SK-N-SH (cell line): ENCODE results near the gene PTPRK. TPM values are rescaled to one million over a fixed set of nuclear protein-coding genes. Genes with fewer than 3 reads are reported as not detected.

Experiments used
- CTCF ChIA-PET: fragments of 300-600, 350-600 bp; formaldehyde crosslinking; extraction: SDS; loops from one replicate; lab custom pipeline; 2021; lab: Yijun Ruan, JAX
- POLR2A ChIA-PET: fragments of 350-600 bp; sonication (Branson Sonifier 250); formaldehyde crosslinking; extraction: SDS; loops from one replicate; lab custom pipeline; 2020; ENCODE audit warnings: antibody characterized with exemption, inconsistent platforms; lab: Yijun Ruan, JAX
- DNase-seq: peaks from one replicate; pipeline ENCODE4 v3.0.0; 2012
- H2AFZ ChIP-seq: fragments of 200-600 bp; sonication (generic); 2 replicates; pipeline ENCODE4 v1.8.1; 2016; ENCODE audit warnings: antibody characterized with exemption, mild to moderate bottlenecking, low read depth
- H3F3A ChIP-seq: fragments of 200-600 bp; sonication (generic); replicated peaks from 2 replicates; pipeline ENCODE3; 2016; ENCODE audit warnings: antibody characterized with exemption, mild to moderate bottlenecking; ENCODE audit not compliant: insufficient read depth
- H3K27ac ChIP-seq, 2 experiments: fragments of 200-500 bp in 1 of 2; fragments of 200-600 bp in 1 of 2; sonication (Bioruptor generic) in 1 of 2; sonication (generic), shearing (Covaris generic) in 1 of 2; 2 replicates each; pipeline versions ENCODE4 v1.5.1 to v1.6.1; 2014 to 2016; ENCODE audit warnings: low read depth in 2 of 2, inconsistent platforms in 1 of 2, low read length in 1 of 2, mild to moderate bottlenecking in 1 of 2, mixed read lengths in 1 of 2
- H3K27me3 ChIP-seq: fragments of 200-600 bp; sonication (generic), shearing (Covaris generic); 2 replicates; pipeline ENCODE4 v1.6.1; 2016; ENCODE audit warnings: mixed run types; ENCODE audit not compliant: insufficient read depth
- H3K36me3 ChIP-seq, 2 experiments: fragments of 200-500 bp in 1 of 2; fragments of 200-600 bp in 1 of 2; sonication (Bioruptor generic) in 1 of 2; sonication (generic) in 1 of 2; replicated peaks in 1 of 2; 2 replicates each; pipeline versions ENCODE3 to v1.5.1; 2014 to 2016; ENCODE audit warnings: low read length in 1 of 2, mild to moderate bottlenecking in 1 of 2; ENCODE audit not compliant: insufficient read depth in 2 of 2, control insufficient read depth in 1 of 2
- H3K4me1 ChIP-seq, 2 experiments: fragments of 200-500 bp in 1 of 2; fragments of 200-600 bp in 1 of 2; sonication (Bioruptor generic) in 1 of 2; sonication (generic), shearing (Covaris generic) in 1 of 2; 2 replicates each; pipeline versions ENCODE4 v1.5.1 to v1.6.1; 2014 to 2016; ENCODE audit warnings: low read depth in 1 of 2, low read length in 1 of 2, mixed run types in 1 of 2; ENCODE audit not compliant: insufficient read depth in 2 of 2, control insufficient read depth in 1 of 2
- H3K4me2 ChIP-seq: fragments of 200-600 bp; sonication (generic), shearing (Covaris generic); 2 replicates; pipeline ENCODE4 v1.6.1; 2017; ENCODE audit warnings: mixed run types
- H3K4me3 ChIP-seq, 2 experiments: fragments of 200-500 bp in 1 of 2; fragments of 200-600 bp in 1 of 2; sonication (Bioruptor generic) in 1 of 2; sonication (generic), shearing (Covaris generic) in 1 of 2; 2 replicates each; pipeline versions ENCODE4 v1.5.1 to v1.8.1; 2014 to 2016; ENCODE audit warnings: low read depth in 2 of 2, inconsistent platforms in 1 of 2, low read length in 1 of 2, mild to moderate bottlenecking in 1 of 2, mixed read lengths in 1 of 2, moderate library complexity in 1 of 2
- H3K79me2 ChIP-seq: fragments of 200-600 bp; sonication (generic); 2 replicates; pipeline ENCODE4 v1.8.1; 2017; ENCODE audit warnings: mild to moderate bottlenecking; ENCODE audit not compliant: insufficient read depth
- H3K9ac ChIP-seq: fragments of 200-600 bp; sonication (generic); 2 replicates; pipeline ENCODE4 v1.6.1; 2017; ENCODE audit warnings: mixed run types
- H3K9me2 ChIP-seq: fragments of 200-600 bp; sonication (generic); 2 replicates; pipeline ENCODE4 v1.6.1; 2017; ENCODE audit warnings: mixed run types
- H3K9me3 ChIP-seq: fragments of 200-600 bp; sonication (generic); 2 replicates; pipeline ENCODE4 v1.6.1; 2017; ENCODE audit warnings: mixed run types, mild to moderate bottlenecking, moderate library complexity
- H4K20me1 ChIP-seq: fragments of 200-600 bp; sonication (generic); 2 replicates; pipeline ENCODE4 v1.6.1; 2017; ENCODE audit warnings: mild to moderate bottlenecking, mixed run types; ENCODE audit not compliant: insufficient read depth
- CHD2 ChIP-seq: fragments of 150-350 bp; IDR thresholded peaks from 2 replicates; pipeline ENCODE4 v1.6.1; 2018; ENCODE audit warnings: low read length; ENCODE audit not compliant: partially characterized antibody
- EP300 ChIP-seq, 2 experiments: IDR thresholded peaks; 2 replicates each; pipeline versions ENCODE4 v1.4.0 to v1.6.1; 2012; ENCODE audit warnings: borderline replicate concordance in 1 of 2, low read depth in 1 of 2, low read length in 1 of 2
- NFIC ChIP-seq: IDR thresholded peaks from 2 replicates; pipeline ENCODE4 v1.4.0; 2012; ENCODE audit warnings: borderline replicate concordance
- NRF1 ChIP-seq: IDR thresholded peaks from 2 replicates; pipeline ENCODE4 v1.6.1; 2012; ENCODE audit warnings: low read depth, mild to moderate bottlenecking, low read length
- RCOR1 ChIP-seq: fragments of 150-350 bp; IDR thresholded peaks from 2 replicates; pipeline ENCODE4 v1.6.1; 2017; ENCODE audit warnings: antibody characterized with exemption, low read length
- SMC3 ChIP-seq: IDR thresholded peaks from 2 replicates; pipeline ENCODE4 v1.6.1; 2012; ENCODE audit warnings: low read depth, low read length, improper control_type of control experiment
- TAF1 ChIP-seq: IDR thresholded peaks from 2 replicates; pipeline ENCODE4 v1.6.1; 2012; ENCODE audit warnings: low read depth, mild to moderate bottlenecking, low read length, moderate library complexity, borderline replicate concordance
- TEAD4 ChIP-seq: IDR thresholded peaks from 2 replicates; pipeline ENCODE4 v1.4.0; 2012; ENCODE audit warnings: mild to moderate bottlenecking, borderline replicate concordance; ENCODE audit not compliant: insufficient read depth
- WGBS: methylation state at CpG from one replicate; pipeline ENCODE4 v1.1.6; 2017; ENCODE audit warnings: low lambda C conversion rate; 5-methylcytosine and 5-hydroxymethylcytosine counted together
- polyA plus RNA-seq, 3 experiments: library from polyadenylated mRNA; depleted of rRNA; stranded (reverse); fragments of >200 nt; gene quantifications; 2 replicates each; pipeline ENCODE4 v1.2.3, GENCODE V29; 2012
- TF ChIP-seq, protein P1 (sequence below): IDR thresholded peaks from 2 replicates; pipeline ENCODE4; 2012
- TF ChIP-seq, protein P2 (sequence below): IDR thresholded peaks from 2 replicates; pipeline ENCODE4 v1.4.0; 2012; ENCODE audit warnings: low read depth, borderline replicate concordance

PTPRK gene
- polyA plus RNA-seq, 1 of the 3 experiments (the other 2 are of a cell fraction): 9.5 TPM

- peaks cover 0 to 4% of the 10 kb centered on the region in 2 experiments for H3K36me3 ChIP-seq
- H2AFZ ChIP-seq: no peak overlapping the region
- no peak overlapping the region for H3K4me3 ChIP-seq
- H3K79me2 ChIP-seq: no peaks in the 10 kb centered on the region
- H3F3A ChIP-seq: peaks cover 6% of the 10 kb centered on the region
- H3K9ac ChIP-seq: no peak overlapping the region
- ChIA-PET CTCF (no interaction called here), POLR2A (no interaction called here)
- H3K9me2 ChIP-seq: no peaks in the 10 kb centered on the region
- no peak for DNase-seq
- H3K4me2 ChIP-seq: no peak overlapping the region
- H3K4me1 ChIP-seq: peaks cover 0 to 5% of the 10 kb centered on the region in 2 experiments; a peak in 1 of 4 replicates
- H3K9me3 ChIP-seq: no peaks in the 10 kb centered on the region
- no peaks in the 10 kb centered on the region for H4K20me1 ChIP-seq
- TF ChIP-seq TAF1: no peak
- TF ChIP-seq SMC3: no peak
- no peak for TF ChIP-seq EP300 (IDR thresholded peaks at IDR 0.05; ENCODE audit: borderline replicate concordance in 1 of 2, low read depth in 1 of 2, low read length in 1 of 2)
- TF ChIP-seq RCOR1: no peak
- no peak for TF ChIP-seq TEAD4
- TF ChIP-seq, protein P1, sequence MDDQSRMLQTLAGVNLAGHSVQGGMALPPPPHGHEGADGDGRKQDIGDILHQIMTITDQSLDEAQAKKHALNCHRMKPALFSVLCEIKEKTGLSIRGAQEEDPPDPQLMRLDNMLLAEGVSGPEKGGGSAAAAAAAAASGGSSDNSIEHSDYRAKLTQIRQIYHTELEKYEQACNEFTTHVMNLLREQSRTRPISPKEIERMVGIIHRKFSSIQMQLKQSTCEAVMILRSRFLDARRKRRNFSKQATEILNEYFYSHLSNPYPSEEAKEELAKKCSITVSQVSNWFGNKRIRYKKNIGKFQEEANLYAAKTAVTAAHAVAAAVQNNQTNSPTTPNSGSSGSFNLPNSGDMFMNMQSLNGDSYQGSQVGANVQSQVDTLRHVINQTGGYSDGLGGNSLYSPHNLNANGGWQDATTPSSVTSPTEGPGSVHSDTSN: no peak
- TF ChIP-seq CHD2: no peak
- TF ChIP-seq, protein P2, sequence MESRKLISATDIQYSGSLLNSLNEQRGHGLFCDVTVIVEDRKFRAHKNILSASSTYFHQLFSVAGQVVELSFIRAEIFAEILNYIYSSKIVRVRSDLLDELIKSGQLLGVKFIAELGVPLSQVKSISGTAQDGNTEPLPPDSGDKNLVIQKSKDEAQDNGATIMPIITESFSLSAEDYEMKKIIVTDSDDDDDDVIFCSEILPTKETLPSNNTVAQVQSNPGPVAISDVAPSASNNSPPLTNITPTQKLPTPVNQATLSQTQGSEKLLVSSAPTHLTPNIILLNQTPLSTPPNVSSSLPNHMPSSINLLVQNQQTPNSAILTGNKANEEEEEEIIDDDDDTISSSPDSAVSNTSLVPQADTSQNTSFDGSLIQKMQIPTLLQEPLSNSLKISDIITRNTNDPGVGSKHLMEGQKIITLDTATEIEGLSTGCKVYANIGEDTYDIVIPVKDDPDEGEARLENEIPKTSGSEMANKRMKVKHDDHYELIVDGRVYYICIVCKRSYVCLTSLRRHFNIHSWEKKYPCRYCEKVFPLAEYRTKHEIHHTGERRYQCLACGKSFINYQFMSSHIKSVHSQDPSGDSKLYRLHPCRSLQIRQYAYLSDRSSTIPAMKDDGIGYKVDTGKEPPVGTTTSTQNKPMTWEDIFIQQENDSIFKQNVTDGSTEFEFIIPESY: no peak
- TF ChIP-seq, all 33 proteins: peak for 0
- Histone ChIP-seq H3K27ac (no peak overlapping the region), H3K27me3 (no peaks in the 10 kb centered on the region)
Observed at GRCh38 chr6:128135325-128135724, 385.1 kb downstream of the PTPRK start.

DNA sequence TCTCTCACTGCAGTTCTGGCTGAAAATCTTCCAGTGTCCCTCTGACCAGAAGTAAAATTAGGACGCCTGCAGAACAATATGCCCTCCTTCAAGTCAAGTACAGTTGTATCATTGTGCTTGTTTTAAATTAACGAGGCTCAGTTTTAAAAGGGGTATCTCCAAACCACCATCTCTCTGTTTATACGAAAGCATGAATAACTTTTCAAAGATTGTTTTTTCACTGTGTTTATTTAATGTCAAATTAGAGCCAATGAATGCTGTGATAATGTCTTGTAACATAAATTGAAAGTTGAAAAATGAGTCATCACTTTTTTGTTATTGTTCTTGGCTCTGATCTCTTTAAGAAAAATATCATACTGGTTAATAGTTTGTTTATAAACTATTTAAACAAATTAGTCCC is 388.8 kb downstream of the PTPRK start:
- Histone ChIP-seq H3K79me2 (no peaks in the 10 kb centered on the region), H3K9ac (no peak overlapping the region), H3K9me2 (no peaks in the 10 kb centered on the region), H3K4me3 (no peak overlapping the region), H4K20me1 (0 out of 2 replicates have a peak, but pooled peaks cover 2% of the 10 kb centered on the region), H3K36me3 (peaks cover 0 to 16% of the 10 kb centered on the region in 2 experiments), H3F3A (peaks cover 6% of the 10 kb centered on the region), H3K27ac (no peak overlapping the region), H3K4me1 (peaks cover 0 to 5% of the 10 kb centered on the region in 2 experiments; a peak in 1 of 4 replicates), H2AFZ (no peak overlapping the region), H3K4me2 (no peak overlapping the region), H3K9me3 (no peaks in the 10 kb centered on the region), H3K27me3 (no peaks in the 10 kb centered on the region)
- 75% methylated on average over 3 of the region's 3 CpGs for WGBS
- CTCF ChIA-PET: no interaction called here
- peak; percentile 31; the same call in 1 of the 2 replicates for TF ChIP-seq NFIC
- no peak for TF ChIP-seq NRF1
- POLR2A ChIA-PET: no interaction called here
- no peak for DNase-seq
